IPS-NIHi7 (cell line): ENCODE results near the gene HPDL.

Experiments used
- DNase-seq: peaks from one replicate; pipeline ENCODE4 v3.0.0; 2012; ENCODE audit warnings: mixed read lengths; ENCODE audit errors: extremely low spot score

The HPDL gene

GRCh38 chr1:45351508-45351907 lies 24.8 kb downstream of the HPDL start:
- no peak for DNase-seq

- DNase-seq: no peak
Observed at GRCh38 chr1:45353685-45354084, 27.0 kb downstream of the HPDL start.

DNA sequence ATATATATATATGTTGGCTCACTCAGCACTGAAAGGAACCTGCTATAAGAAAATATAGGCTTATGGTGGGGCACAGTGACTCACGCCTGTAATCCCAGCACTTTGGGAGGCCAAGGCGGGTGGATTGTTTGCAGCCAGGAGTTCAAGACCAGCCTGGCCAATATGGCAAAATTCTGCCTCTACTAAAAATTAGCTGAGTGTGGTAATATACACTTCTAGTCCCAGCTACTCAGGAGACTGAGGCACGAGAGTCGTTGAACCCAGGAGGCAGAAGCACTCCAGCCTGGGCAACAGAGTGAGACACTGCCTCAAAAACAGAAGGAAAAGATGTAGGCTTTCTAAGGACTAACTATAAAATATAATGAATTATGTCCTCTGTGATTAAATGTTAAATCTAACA lies 28.1 kb downstream of the HPDL start:
- DNase-seq: no peak

GRCh38 chr1:45355683-45356082 lies 29.0 kb downstream of the HPDL start:
- DNase-seq: no peak

DNA sequence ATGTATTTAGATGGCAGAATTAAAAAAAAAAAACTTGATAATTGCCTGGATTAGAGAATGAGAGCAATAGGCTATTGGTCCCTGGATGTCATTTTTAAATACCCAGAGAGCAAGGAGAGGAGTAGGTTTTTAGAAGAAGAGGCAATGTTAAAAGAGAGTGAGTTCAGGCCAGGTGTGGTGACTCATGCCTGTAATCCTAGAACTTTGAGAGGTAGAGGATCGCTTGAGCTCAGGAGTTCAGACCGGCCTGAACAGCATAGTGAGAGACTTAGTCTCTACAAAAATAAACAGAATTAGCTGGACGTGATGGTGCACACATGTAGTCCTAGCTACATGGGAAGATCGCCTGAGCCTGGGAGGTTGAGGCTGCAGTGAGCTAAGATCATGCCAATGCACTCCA lies 29.5 kb downstream of the HPDL start:
- no peak for DNase-seq

GRCh38 chr1:45359882-45360513 lies 33.3 kb downstream of the HPDL start:
- no peak for DNase-seq

GRCh38 chr1:45360981-45361380 lies 34.3 kb downstream of the HPDL start:
- peak; percentile 52 for DNase-seq

DNA sequence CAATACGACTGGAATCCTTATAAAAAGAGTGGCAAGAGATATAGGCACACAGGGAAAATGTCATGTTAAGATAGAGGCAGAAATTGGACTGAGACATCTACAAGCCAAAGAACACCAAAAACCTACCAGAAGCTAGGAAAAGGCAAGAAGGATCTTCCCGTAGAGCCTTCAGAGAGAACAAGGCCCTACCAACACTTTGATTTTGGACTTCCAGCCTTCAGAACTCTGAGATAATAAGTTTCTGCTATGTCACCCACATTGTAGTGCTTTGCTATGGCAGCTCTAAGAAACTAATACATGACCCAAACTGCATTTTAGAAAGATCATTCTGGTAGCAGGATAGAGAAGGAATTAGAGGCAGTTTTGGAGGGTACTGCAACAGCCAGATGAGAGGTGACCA lies 37.6 kb downstream of the HPDL start:
- DNase-seq: no peak

- no peak for DNase-seq
Observed at GRCh38 chr1:45365051-45365450, 38.4 kb downstream of the HPDL start.

GRCh38 chr1:45370575-45370974 lies 43.9 kb downstream of the HPDL start:
- no peak for DNase-seq

GRCh38 chr1:45373573-45373972 lies 46.9 kb downstream of the HPDL start:
- DNase-seq: no peak

GRCh38 chr1:45375104-45376090 lies 48.7 kb downstream of the HPDL start:
- no peak for DNase-seq

- DNase-seq: no peak
Observed at GRCh38 chr1:45378184-45378583, 51.5 kb downstream of the HPDL start.
